GM21619 (cell line): ENCODE results near the gene IFT80.

Experiments used
- ATAC-seq: cut with Tn5 transposase; IDR thresholded peaks from one replicate; pipeline ENCODE4 v1.9.1; 2021; ENCODE audit not compliant: unreplicated experiment

Gene IFT80

DNA sequence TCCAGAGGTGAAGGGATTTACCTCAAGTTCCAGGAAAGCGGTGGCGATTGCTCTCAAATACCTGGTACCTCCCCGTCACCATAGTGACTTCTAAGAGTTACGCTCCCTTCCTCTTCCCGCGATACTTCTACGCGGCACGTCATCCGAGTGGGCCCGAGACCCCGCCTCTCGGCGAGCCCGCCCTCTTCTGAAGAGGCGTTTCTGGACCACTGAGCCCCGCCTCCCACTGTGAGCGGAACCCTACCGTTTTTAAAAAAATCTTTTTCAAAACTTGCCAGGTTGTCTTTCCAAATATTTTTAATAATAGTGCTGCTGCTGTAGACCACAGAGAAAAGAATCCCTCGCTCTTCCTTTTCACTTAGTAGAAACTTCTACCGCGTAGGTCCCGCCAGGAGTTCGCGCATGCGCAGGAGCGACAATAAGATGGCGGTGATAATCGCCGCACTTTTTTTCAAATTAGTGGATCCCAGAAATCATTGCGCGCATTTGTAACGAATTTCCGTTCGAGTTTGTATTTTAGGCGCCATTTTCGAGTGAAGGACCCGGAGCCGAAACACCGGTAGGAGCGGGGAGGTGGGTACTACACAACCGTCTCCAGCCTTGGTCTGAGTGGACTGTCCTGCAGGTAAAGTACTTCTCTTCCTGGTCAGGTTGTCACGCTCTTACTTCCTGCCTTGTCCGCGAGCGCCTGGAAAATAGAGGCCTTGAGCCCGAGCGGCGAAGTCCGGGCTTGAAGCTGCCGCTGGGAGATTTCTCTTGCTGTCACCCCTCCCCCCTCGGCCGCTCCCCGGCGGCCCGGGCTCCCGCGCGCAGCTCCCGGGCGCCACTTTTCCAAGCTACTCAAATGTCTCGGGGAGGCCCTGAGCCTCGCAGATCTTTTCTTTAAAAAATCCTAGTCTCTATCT, at the start of gene IFT80, which contains the start of gene SMC4:
IFT80 (minus strand) TSS at position 101 of the 905 bp plus-strand sequence. CDS start 14,625 bp downstream, outside the sequence.
SMC4 (plus strand) TSS at position 526 of the 905 bp plus-strand sequence. CDS start 1,177 bp downstream, outside the sequence.
- peak; percentile 94 for ATAC-seq

DNA sequence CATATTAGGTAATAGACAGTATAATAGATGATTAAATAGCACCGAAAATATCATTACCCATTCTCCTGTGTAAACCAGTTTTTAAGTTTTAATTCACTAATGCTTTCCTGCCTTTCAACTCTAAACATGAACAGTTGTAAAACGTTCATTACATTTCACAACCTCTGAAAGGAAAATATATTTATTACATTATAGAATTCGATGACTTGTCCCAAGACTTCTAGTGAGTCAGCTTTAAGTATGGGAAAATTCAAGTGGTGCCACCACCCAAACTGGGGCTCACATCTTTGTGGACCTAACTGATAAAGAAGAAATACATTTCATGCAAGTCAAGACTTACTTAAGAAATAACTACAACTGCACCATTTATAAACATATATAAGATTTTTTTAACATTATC, 48.5 kb upstream of the IFT80 start:
- no peak for ATAC-seq

DNA sequence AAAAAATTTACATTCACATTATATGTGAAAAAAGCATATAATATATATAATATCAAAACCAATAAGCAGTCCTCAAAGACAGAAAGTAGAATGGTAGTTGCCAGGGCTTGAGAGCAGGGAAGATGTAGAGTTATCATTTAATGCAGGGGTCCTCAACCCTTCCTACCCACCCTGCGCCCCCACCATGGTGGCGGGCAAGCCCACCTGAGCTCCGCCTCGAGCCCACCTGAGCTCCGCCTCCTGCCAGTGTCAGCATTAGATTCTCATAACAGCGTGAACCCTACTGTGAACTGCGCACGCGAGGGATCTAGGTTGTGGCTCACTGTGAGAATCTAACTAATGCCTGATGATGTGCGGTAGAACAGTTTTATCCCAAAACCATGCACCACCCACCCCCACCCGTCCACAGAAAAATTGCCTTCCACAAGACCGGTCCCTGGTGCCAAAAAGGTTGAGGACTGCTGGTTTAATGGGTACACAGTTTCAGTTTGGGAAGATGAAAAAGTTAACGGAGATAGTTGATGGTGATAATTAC, 47.6 kb upstream of the IFT80 start:
- ATAC-seq: no peak

DNA sequence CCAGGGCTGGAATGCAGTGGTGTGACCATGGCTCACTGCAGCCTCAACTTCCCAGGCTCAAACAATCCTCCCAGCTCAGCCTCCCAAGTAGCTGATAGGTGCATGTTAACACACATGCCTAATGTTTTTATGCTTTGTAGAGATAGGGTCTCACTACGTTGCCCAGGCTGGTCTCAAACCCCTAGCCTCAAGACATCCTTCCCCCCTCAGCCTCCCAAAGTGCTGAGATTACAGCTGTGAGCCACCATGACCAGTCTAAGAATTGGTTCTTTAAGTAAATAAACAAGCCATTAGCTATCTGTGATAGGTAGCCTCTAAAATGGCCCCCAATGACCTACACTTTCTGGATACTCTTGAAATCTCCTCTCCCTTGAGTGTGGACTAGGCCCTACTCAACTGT, 46.8 kb upstream of the IFT80 start:
- no peak for ATAC-seq

DNA sequence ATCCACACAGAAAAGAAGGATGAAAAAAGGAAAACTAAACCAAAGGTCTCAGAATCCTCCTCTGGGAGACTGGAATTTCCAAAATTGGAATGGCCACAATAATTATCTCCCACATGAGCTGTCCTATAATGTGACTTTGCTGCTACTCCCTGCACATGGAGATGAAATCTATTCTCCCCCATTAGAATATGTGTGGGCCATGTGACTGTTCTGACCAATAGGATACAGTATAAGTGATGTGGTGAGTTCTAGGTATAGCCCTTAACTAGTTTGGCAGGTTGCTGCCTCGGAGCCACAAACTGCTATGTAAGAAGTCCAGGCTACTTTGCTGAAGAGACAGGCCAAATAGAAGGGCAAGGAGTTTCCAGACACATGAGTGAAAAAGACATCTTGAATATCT, 45.4 kb upstream of the IFT80 start:
- ATAC-seq: no peak

DNA sequence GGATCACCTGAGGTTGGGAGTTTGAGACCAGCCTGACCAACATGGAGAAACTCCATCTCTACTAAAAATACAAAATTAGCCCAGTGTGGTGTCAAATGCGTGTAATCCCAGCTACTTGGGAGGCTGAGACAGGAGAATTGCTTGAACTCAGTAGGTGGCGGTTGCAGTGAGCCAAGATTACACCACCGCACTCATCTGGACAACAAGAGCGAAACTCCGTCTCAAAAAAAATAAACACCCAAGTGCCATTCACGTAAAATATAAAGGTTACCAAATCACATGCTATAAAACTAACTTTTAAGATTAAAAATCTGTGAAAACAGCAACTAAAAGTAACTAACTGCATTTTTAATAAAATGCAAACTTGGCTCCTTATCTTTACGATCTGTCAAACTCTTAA, 41.7 kb upstream of the IFT80 start:
- ATAC-seq: no peak

DNA sequence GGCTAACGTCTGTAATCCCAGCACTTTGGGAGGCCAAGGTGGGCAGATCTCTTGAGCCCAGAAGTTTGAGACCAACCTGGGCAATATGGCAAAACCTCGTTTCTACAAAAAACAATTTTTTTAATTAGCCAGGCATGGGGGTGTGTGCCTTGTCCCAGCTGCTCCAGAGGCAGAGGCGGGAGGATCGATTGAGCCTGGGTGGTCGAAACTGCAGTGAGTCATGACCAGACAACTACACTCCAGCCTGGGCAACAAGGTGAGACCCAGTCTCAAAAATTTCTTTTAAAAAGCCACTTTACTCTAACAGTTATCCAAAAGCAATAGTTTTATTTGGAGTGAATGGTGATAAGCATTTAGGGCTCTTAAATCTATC, 38.0 kb upstream of the IFT80 start:
- ATAC-seq: no peak

DNA sequence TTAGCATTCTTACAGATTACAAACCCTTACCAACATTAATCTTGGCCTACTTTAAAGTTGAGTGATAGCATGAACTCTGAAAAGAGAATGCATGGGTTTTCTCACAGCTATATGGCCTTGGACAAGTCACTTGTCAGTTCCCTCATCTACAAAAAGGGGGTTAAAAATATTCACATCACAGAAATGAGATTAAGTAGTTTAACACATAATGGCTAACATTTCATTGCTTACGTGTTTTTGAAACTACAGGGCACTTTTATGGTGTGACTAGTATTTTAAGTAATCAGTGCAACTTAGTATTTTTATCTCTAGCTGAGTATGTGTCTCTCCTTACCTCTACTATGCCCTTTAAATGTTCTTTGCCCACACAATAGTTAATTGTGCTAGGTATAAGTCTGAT, 36.7 kb upstream of the IFT80 start:
- ATAC-seq: no peak

DNA sequence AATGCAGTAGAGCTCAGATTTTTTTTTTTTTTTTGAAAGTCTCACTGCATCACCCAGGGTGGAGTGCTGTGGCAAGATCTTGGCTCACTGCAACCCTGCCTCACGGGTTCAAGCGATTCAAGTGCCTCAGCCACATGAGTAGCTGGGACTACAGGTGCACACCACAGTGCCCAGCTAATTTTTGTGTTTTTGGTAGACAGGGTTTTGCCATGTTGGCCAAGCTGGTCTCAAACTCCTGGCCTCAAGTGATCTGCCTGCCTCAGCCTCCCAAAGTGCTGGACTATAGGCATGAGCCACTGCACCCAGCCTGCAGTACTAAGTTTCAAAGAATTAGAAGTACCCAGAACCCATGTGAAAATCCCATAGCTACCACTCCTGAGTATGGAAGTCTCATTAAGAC, 36.1 kb upstream of the IFT80 start:
- no peak for ATAC-seq

DNA sequence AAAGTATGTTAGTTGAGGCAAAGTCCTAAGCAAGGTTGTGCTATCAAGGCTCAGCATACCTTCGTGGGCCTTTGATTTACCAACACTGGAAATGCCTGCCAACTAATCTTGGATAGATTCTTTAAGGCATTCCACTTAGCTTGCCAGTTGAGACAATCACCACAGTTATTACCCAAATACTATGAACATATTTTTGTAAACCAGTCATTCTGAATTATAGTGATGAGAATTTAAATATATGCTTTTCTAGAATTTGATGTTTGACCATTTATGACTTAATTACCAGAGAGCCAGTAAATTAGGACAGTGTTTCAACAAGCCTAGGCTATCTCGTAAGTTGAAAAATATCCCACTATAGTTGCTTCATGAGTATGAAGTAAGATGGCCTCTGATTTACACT, 35.0 kb upstream of the IFT80 start:
- ATAC-seq: no peak

DNA sequence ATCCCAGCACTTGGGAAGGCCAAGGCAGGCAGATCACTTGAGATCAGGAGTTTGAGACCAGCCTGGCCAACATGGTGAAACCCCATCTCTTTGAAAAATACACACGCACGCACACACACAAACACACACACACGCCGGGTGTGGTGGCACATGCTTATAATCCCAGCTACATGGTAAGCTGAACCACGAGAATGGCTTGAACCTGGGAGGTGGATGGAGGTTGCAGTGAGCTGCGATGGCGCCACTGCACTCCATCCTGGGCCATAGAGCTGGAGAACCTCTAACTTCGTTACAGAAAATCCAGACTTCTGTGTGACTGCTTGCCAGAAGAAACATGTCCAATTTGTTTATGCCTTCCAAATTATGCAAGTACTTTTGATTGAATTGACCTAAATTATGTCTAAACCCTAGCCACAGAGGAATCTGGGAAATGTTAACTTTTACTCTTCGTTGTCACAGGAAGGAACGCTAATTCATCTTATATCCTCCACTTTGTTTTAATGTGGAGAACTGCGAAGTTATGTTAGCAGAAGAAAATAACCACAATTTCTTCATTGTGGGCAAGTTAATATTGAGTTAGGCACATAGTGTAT, 28.9 kb upstream of the IFT80 start:
- no peak for ATAC-seq

DNA sequence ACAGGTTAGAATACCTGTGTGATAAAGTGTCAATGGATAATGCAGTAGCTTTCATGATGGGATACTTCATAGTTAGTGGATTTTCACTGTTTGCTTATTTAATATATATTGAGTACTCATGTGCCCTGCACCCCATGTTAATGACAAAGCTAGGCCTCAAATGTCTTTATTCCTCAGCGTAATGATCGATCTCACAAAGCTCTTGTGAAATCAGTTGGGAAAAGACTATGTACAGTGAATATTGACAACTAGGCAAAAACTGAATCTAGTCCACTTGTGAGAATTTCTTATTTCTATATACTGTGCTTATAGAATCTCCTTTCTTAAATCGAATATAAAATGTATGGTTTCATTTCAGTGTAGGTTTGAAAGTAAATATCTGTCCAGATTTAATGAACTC, 18.3 kb upstream of the IFT80 start:
- ATAC-seq: no peak

DNA sequence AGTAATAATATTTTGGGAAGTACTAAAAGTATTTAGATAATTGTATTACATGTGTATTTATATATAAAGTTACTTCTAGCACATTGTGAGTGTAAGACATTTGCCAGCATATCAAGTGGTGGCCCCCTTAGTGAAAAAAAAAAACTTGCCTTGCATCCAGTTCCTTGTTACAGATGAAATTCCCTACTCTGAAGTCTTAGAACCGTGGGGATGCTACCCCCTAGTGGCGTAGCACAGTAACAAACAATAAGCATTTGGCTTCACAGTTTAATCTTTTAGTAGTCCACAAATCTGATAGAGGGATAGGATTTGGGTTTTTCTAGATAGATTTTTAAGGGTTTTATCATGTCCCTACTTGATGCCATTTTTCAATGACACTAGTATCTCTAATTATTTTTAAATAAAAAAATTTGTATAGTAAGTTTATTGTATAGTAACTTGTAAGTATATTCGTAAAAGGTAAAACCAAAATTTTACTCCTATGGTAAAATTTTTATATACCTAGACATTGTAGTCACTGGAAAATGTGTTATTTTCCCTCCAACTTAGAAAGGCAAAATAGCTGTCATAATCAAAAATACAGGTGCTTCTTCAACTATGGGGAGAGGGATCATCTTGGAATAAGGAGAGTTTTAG, 14.7 kb upstream of the IFT80 start:
- peak; percentile 88 for ATAC-seq

DNA sequence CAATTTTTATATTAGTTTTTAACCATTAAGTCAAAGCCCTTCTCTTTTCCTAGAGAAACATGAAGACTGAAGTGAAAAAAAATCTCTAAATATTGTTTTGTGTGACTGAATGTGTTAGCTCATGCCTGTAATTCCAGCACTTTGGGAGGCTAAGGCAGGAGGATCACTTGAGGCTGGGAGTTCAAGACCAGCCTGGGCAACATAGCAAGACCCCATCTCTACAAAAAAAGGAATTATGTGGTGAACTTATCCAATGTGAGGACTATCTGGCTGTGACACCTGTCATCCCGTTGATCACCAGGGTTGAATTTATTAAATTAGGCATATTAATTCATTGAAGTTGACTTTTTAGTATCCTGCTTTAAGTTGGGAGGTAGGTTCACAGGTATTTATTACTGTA, 13.5 kb upstream of the IFT80 start:
- no peak for ATAC-seq

DNA sequence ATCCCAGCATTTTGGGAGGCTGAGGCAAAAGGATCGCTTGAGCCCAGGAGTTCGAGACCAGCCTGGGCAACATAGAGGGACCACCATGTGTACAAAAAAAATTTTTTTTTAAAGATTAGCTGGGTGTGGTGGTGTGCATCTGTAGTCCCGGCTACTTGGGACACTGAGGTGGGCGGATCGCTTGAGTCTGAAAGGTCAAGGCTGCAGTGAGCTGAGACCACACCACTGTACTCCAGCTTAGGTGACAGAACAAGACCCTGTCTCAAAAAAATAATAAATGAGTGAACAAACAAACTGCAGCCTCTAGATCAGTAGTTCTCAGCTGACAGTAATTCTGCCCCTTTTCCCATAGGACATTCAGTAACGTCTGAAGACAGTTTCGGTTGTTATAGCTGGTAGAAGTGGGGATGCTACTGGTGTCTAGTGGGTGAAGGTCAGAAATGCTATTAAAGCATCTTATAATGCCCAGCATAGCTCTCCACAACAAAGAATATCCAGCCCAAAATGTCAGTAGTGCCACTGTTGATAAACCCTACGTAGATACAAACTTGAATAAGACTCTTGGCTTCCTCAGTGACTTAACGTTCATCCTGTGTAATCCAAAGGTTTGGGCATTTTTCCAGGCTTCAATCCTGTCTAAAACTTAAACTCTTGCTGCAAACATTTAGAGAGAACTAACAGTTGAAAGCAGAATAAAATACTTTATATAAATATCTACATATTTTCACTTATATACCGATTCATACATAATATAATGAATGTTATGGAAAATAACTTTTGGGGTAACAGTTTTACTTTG, 11.0 kb upstream of the IFT80 start:
- no peak for ATAC-seq

DNA sequence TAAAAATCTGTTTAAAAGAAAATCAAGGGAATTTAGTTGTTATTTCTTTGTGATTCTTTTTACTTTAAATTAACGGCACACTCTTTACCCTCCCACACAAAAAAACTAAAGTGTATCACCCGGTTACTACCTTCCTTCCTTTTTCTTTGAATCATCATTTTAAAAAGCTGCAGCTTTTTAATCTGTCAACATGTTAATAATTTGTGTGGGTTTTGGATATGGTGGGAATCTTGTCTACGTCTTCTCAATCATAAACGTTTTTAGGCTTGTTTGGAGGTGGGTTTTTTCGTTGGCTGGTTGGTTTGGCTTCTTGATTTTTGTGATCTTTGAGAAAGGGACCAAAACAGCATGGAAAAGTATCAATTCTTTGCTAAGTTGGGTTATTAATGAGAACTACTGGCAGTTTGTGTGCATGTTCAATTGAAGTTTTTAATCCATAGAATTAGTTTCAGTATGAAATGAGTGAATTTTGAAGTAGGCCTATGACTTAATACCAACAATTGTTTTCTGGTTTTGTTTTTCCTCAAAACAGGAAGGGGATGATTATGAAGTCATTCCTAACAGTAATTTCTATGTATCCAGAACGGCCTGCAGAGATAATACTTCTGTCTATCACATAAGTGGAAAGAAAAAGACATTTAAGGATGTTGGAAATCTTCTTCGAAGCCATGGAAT, 4.9 kb upstream of the IFT80 start:
- ATAC-seq: no peak

DNA sequence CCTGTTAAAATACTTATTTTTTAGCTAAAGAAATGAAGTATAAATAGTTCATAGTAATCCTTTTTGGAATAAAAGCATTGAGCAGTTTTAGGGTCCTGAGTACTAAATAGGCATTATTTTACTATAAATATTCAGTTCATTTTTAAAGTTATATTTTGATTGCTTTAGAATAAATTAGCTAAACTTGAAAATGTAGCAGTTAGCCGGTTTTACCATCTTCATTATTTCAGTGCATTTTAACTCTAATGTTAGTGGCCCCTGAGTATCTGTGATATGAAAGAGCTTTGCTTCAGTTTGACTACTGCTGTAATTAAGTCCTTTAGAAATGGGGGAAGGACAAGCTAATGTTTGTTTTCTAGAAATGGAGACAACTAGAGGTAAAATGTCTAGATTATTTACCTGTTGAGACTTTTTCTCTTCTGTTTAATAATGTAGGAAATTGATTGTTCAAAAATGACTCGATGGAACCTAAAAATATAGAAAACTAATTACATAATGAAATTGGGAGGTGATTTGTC, 4.1 kb upstream of the IFT80 start:
- ATAC-seq: no peak

DNA sequence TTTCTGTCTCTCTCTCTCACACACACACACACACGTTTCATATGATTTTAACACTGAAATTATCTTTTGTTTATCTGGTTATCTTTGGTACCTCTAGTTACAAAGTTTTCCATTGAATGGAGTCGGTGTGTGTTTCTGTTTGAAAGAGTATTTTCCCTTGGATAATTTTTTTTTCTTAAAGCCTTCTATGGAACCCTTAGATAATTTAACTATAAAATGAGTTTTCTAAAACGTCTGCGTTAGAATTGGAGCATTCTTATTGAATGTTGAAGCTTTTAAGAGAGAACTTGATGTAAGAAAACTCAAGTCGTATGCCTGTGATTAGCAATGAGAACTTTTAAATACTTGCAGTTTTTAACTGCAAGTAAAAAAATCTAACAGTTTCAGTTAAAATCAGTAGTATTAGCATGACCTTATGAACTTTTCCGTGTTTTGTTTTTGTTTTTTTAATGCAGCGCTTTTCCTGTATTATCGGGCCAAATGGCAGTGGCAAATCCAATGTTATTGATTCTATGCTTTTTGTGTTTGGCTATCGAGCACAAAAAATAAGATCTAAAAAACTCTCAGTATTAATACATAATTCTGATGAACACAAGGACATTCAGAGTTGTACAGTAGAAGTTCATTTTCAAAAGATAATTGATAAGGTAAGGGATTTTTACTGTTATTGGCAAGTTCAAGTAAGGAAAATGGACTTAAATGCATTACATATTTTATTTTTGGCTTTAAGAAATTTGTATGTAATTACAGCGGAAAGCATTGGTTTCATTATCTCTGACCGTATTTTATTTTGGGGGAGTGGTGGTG, 3.4 kb upstream of the IFT80 start:
- ATAC-seq: no peak
